Neuron (in vitro differentiated cells): Measurements from ENCODE around the gene TEX14.
"Not testable (repeated sequence)": the region's sequence is repeated elsewhere in the genome, so short reads cannot be mapped to it uniquely, and the experiment has no call there.

Source experiments
- H2AFZ ChIP-seq: one replicate; pipeline ENCODE4 v1.6.1; 2013; ENCODE audit warnings: low read depth, mild to moderate bottlenecking, inconsistent platforms, low read length, moderate library complexity
- H3K27me3 ChIP-seq: one replicate; pipeline ENCODE4 v1.6.1; 2013; ENCODE audit warnings: low read length; ENCODE audit not compliant: insufficient read depth
- H3K36me3 ChIP-seq: one replicate; pipeline ENCODE4 v1.6.1; 2013; ENCODE audit warnings: low read length; ENCODE audit not compliant: insufficient read depth
- H3K4me1 ChIP-seq: one replicate; pipeline ENCODE4 v1.6.1; 2013; ENCODE audit warnings: low read length; ENCODE audit not compliant: insufficient read depth
- H3K4me3 ChIP-seq: 2 replicates; pipeline ENCODE4 v1.5.1; 2013; ENCODE audit warnings: mild to moderate bottlenecking, low read length, moderate library complexity
- H3K9me3 ChIP-seq: one replicate; pipeline ENCODE4 v1.6.1; 2013; ENCODE audit warnings: low read length

The TEX14 gene

DNA sequence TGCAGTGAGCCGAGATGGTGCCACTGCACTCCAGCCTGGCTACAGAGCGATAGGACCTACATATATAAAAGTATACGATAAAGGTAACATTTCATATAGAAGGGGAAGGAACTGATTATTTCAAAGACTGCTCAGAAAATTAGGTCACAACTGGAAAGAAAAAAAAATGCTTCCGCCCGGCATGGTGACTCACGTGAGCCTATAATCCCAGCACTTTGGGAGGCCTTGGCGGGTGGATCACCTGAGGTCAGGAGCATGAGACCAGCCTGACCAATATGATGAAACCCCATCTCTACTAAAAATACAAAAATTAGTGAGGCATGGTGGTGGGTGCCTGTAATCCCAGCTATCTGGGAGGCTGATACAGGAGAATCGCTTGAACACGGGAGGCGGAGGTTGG is 7.8 kb downstream of the TEX14 start:
- H3K4me1 ChIP-seq, result no peaks in the 10 kb centered on the region
- no peaks in the 10 kb centered on the region for H3K27me3 ChIP-seq
- H3K4me3 ChIP-seq, result no peak overlapping the region
- no peaks in the 10 kb centered on the region for H3K36me3 ChIP-seq
- no peak overlapping the region for H2AFZ ChIP-seq
- H3K9me3 ChIP-seq, result no peaks in the 10 kb centered on the region

DNA sequence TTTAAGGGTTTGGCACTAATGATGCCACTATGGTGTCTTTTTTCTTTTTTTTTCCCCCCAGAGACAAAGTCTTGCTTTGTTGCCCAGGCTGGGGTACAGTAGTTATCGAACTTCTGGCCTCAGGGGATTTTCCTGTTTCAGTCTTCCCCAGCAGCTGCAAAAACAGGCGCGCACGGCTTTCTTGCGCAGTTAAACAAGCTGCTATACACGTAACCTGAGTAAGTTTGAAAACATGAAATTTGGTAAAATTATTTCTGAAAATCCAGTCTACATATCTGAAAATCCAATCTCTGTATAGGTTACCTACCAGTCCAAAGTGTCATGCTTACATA is 11.8 kb downstream of the TEX14 start:
- no peak overlapping the region for H2AFZ ChIP-seq
- H3K36me3 ChIP-seq, result no peaks in the 10 kb centered on the region
- H3K27me3 ChIP-seq, result no peaks in the 10 kb centered on the region
- no peak overlapping the region for H3K4me3 ChIP-seq
- no peaks in the 10 kb centered on the region for H3K9me3 ChIP-seq
- H3K4me1 ChIP-seq, result no peaks in the 10 kb centered on the region

DNA sequence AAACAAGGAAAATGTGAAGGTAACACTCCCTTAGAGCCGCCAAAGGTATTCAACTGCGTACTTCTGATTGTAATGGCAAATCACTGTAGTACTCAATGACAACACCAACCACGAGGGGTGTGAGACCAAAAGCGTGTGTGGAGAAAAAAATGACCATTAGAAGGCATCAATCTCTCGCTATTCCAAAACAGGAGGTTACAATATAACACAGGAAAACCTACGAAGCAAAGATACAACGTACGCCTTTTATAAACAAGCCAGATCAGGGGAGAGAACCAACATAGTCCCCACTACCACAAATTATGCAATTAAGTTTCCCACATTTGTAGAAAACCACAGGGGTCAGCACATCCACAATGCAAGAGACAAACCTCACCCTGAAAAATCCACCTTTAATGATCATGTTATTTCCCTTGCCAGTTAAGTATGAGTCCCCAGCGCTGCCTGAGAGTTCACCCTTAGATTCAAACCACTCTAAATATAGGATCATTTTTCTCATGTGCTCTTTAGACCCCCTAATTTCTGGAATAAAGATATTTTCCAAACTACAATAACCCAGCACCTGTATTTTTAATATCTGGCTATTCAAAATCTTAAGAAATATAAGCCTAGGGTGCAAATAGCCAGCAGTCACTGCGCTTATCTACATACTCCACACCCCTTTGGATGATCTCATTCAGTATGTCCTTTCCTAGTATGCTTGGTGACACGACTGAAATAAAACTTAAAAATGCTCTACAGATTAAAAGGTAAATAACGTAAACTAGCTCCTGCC is 12.4 kb downstream of the TEX14 start:
- H3K4me1 ChIP-seq, result no peaks in the 10 kb centered on the region

DNA sequence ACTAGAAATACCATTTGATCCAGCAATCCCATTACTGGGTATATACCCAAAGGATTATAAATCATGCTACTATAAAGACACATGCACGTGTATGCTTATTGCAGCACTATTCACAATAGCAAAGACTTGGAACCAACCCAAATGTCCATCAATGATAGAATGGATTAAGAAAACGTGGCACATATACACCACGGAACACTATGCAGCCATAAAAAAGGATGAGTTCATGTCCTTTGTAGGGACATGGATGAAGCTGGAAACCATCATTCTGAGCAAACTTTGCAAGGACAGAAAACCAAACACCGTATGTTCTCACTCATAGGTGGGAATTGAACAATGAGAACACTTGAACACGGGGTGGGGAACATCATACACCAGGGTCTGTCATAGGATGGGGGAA is 13.6 kb downstream of the TEX14 start:
- H3K36me3 ChIP-seq, H3K9me3 ChIP-seq, H2AFZ ChIP-seq, H3K27me3 ChIP-seq, H3K4me1 ChIP-seq, H3K4me3 ChIP-seq: not testable (repeated sequence)

More for the DNA sequence above, 12.4 kb downstream of the TEX14 start:
- Histone ChIP-seq H3K4me3 (no peak overlapping the region), H3K36me3 (no peaks in the 10 kb centered on the region), H3K9me3 (no peaks in the 10 kb centered on the region), H3K27me3 (no peaks in the 10 kb centered on the region), H2AFZ (no peak overlapping the region)

DNA sequence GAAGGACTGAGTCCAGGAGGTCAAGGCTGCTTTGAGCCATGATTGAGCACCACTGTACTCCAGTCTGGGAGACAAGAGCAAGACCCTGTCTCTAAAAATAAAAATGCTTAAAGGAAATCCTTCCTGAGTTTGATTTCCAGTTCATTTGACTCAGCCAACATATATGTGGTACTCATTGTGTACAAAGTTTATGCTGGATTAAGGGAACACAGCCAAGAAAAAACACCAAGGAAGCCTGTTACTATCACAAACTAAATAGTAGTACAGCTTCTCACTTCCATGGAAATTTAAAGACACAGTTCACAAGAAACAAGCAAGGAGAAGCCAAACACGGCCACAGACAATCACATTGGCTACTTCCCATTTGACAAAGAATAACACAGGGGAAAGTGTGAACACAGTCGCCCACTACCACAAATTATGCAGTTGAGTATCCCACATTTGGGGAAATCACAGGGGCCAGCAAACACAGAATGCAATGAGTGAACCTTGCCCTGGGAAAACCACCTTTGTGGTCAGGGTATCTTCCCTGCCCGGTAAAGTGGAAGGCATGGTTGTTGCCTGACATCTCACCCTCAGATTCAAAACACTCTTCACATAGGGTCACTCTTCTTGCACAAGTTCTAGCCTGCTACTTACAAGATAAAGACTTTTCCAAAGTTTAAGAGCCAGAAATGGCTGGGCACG is 14.5 kb downstream of the TEX14 start:
- Histone ChIP-seq H3K4me1 (no peaks in the 10 kb centered on the region), H2AFZ (no peak overlapping the region), H3K9me3 (no peaks in the 10 kb centered on the region), H3K36me3 (no peaks in the 10 kb centered on the region), H3K27me3 (no peaks in the 10 kb centered on the region), H3K4me3 (no peak overlapping the region)

DNA sequence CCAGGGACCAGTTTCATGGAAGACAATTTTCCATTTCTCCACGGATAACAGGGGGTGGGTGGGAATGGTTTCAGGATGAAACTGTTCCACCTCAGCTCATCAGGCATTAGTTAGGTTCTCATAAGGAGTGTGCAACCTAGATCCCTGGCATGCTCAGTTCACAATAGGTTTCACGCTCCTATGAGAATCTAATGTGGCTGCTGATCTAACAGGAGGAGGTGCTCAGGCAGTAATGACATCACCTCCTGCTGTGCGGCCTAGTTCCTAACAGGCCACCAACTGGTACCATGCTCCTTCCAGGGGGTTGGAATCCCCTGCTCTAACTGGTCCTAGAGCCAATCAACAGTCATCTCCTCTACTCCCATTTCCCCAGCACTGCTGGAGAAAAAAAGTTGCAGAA is 19.9 kb downstream of the TEX14 start:
- Histone ChIP-seq H3K27me3 (no peaks in the 10 kb centered on the region), H3K36me3 (no peaks in the 10 kb centered on the region), H3K4me3 (no peak overlapping the region), H2AFZ (no peak overlapping the region), H3K9me3 (no peaks in the 10 kb centered on the region), H3K4me1 (no peaks in the 10 kb centered on the region)

DNA sequence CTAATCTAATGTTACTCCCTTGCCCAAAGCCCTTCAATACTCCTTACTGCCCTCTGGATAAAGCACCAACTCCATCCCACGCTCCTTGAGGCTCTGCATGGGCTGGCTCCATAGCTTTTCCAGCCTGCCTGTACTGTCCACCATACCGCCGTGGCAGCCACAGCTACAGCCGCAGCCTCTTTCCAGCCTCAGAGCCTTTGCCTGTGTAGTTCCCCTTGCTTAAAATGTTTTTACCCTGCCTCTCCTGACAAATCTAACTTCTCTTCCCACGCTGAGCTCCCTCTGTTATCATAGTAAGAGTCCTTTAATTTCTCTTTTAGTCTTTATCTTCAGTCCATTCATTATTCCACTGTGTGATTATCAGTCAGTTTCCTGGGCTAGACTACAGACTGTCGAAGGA is 22.0 kb downstream of the TEX14 start:
- no peak overlapping the region for H3K4me3 ChIP-seq
- H3K27me3 ChIP-seq, result no peaks in the 10 kb centered on the region
- no peaks in the 10 kb centered on the region for H3K9me3 ChIP-seq
- no peaks in the 10 kb centered on the region for H3K4me1 ChIP-seq
- H2AFZ ChIP-seq, result no peak overlapping the region
- no peaks in the 10 kb centered on the region for H3K36me3 ChIP-seq

DNA sequence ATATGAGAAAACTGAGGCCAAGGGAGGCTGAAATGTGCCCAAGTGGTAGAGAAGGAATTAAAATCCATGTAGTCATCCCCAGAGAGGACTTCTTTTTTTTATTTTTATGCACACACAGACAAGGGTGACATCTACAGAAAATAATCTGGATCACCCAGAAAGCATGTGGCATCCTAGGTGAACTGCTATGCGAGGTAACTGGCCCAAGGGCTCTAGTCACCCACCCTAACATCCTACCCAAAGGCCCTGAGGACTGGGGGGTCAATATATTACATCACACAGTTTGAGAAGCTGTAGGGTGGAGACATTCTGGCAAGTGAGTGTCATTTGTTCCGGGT is 23.3 kb downstream of the TEX14 start:
- H3K4me3 ChIP-seq, result no peak overlapping the region
- no peaks in the 10 kb centered on the region for H3K9me3 ChIP-seq
- H2AFZ ChIP-seq, result no peak overlapping the region
- H3K27me3 ChIP-seq, result no peaks in the 10 kb centered on the region
- H3K36me3 ChIP-seq, result no peaks in the 10 kb centered on the region
- H3K4me1 ChIP-seq, result no peaks in the 10 kb centered on the region

DNA sequence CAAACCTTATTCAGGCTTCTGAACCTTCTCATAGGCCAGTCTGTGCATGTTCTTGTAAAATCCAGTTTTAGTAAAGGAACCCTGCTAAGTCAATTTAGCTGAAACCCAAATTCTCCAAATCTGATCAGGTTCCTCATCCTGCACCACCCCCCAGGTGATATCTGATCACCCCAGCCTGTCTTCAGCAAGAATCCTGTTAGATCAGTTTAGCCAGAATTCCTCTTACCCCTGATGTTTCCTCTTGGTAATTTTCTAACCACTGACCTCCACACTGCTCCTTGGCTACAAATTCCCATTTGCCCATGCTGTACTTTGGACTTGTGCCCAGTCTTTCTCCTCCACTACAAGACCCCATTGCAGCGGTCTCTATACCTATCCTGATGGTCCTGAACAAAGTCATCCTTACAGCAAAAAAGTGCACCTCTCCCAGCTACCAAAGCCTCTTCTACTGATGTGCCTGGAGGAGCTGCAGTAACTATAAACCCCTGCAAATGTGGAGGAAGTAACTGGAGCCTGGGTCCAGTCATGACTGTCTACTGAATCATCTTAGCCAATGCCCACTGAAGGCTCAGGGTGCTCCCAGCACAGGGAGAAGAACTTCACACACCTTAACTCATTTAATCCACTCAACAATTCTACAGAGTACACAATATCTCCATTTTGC is 23.8 kb downstream of the TEX14 start:
- H3K4me1 ChIP-seq, result no peaks in the 10 kb centered on the region
- H3K4me3 ChIP-seq, result no peak overlapping the region
- H3K27me3 ChIP-seq, result no peaks in the 10 kb centered on the region
- H3K9me3 ChIP-seq, result no peaks in the 10 kb centered on the region
- no peaks in the 10 kb centered on the region for H3K36me3 ChIP-seq
- H2AFZ ChIP-seq, result no peak overlapping the region

DNA sequence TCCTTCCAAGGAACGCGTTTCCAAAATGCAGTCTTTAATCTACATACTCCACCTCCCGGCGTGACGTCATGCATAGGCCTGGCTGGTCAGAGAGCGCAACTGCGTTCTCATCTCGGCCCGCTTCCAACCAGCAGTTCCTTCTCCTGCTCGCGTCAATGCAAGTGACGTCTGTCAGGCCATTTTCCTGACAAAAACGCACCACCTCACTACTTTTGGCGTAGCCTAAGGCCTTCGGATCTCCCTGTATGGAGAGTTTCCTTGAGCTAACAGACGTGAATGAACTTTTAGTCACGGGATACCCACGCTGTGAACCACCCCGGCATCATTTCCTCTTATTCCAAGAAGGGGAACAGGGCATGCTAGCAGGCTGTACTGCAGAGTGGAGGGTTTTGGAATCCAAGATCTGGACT is 25.0 kb downstream of the TEX14 start:
- Histone ChIP-seq H3K4me3 (no peak overlapping the region), H3K9me3 (no peaks in the 10 kb centered on the region), H2AFZ (no peak overlapping the region), H3K27me3 (no peaks in the 10 kb centered on the region), H3K4me1 (no peaks in the 10 kb centered on the region), H3K36me3 (no peaks in the 10 kb centered on the region)

DNA sequence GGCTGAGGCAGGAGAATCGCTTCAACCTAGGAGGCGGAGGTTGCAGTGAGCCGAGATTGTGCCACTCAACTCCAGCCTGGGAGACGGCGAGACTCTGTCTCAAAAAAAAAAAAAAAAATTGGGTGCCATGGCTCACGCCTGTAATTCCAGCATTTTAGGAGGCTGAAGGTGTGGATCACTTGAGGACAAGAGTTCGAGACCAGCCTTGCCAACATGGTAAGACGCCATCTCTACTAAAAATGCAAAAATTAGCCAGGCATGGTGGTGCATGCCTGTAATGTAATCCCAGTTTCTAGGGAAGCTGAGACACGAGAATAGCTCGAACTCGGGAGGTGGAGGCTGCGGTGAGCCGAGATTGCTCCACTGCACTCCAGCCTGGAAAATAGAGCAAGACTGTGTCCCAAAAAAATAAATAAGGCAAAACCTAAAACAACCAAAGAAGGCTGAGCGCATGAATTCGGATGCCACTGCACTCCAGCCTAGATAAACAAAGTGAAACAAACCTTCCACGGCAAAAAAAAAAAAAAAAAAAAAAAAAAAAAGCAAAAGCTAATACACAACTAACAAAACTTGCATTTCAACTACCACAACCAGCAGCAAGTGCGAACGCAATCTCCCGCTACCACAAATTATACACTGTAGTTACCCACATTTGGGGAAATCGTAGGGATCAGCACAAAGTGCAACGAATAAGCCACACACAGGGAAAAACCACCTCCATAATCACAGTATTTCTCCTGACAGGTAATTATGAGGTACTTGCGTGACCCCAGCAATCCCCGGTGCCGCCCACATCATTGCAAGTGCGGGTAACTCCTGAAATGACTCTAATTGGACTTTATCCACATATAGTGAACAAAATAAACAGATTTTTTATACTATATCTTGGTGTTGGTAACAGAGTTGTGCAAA is 25.6 kb downstream of the TEX14 start:
- Histone ChIP-seq H3K4me1 (no peaks in the 10 kb centered on the region), H3K27me3 (no peaks in the 10 kb centered on the region), H3K36me3 (no peaks in the 10 kb centered on the region), H3K9me3 (no peaks in the 10 kb centered on the region), H3K4me3 (no peak overlapping the region), H2AFZ (no peak overlapping the region)

DNA sequence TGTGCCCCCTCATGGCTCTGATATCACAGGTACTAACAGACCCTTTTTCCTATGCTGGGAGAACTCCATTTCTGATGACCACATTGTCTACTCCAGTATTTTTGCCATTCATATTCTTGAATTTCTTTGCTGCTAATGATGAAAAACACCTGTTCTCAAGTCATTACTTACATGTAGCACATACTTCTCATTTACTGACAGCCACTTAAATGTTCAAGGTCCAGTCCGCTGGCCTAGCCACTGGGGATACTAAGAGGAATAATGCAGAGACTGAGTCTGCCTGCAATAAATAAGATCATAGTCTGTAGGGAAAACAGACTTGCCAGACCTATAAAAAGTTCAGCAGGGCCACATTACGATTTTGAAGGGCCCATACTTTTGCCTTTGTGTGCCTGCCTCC is 27.5 kb downstream of the TEX14 start:
- Histone ChIP-seq H3K36me3 (no peaks in the 10 kb centered on the region), H3K27me3 (no peaks in the 10 kb centered on the region), H3K4me1 (no peaks in the 10 kb centered on the region), H3K4me3 (no peak overlapping the region), H3K9me3 (no peaks in the 10 kb centered on the region), H2AFZ (no peak overlapping the region)

DNA sequence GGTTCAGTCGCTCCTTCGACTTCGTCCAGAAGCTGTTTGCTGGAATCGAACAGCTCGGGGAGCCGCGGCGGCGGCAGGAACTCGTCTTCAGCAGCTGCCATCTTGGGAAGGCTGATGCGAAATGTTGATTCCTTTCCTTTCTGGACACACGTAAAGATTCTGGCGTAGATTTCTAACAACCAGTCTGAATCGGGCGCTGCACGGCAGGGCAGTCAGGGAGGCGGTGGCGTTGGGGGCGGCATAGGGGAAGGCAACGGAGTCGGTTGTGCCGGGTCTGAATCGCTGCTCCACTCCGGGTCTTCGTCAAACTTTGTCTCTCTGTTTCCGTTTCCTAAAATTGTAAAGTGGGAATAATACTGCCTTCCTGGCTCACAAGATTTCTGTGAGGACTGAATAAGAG is 30.3 kb downstream of the TEX14 start:
- Histone ChIP-seq H3K36me3 (no peaks in the 10 kb centered on the region), H3K9me3 (no peaks in the 10 kb centered on the region), H3K4me1 (no peaks in the 10 kb centered on the region), H2AFZ (no peak overlapping the region), H3K4me3 (no peak overlapping the region), H3K27me3 (no peaks in the 10 kb centered on the region)
